ENCODE results near the gene CNR2.

Gene CNR2

DNA sequence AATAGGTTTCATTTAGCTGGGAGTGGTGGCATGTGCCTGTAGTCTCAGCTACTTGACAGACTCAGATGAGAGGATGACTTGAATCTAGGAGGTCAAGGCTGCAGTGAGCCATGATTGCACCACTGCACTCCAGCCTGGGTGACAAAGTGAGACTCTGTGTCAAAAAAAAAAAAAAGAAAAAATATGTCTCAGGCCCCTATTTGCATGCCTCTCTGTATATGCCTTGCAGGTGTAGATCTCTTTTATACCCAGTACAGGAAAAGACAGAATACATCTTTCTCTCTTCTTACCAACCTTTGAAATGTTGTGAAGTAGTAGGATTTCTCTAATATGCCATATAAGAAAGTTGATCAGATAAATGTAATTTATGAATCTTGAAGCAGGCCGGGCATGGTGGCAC, 6.4 kb downstream of the CNR2 start:
- no peaks in the 10 kb centered on the region for H3K9me3 ChIP-seq (replicated peaks in 1 of 2; ENCODE audit: control insufficient read depth in 2 of 2, insufficient read depth in 1 of 2, low read depth in 1 of 2, low read length in 2 of 2)
- WGBS, 2 donors (ENCODE audit: extremely low coverage in 2 of 2, insufficient read length in 2 of 2, insufficient replicate concordance in 1 of 2) = no CpG with 5 or more reads among the region's 1 CpG

DNA sequence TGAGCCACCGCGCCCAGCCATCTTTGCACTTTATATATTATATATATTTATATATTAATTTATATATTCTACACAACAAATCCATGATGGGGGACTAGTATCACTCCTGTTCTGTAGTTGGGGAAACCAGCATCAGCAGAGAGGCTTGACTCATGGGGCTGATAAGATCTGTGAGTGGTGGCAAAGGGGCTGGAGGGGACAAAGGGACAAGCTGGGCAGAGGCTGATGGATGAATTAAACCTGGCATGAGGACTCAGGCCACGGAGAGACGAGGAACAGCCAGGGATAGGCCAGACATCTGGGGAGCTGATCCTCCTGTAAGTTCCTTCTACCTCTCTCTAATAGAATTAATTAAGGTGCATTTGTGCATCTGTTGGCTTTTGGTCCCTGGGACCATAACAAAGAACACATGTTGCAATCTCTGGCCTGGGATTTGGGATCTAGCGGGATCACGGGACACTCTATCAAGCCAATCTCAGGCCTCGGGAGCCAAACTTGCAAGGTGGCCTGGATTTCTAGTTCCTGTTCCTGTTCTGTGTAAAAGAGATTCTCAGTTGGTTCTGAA, 7.6 kb downstream of the CNR2 start:
- Histone ChIP-seq H3K36me3 (replicated peaks in 1 of 2; ENCODE audit: control insufficient read depth in 2 of 2, insufficient read depth in 2 of 2, low read length in 2 of 2) (no peaks in the 10 kb centered on the region), H3K9ac (ENCODE audit: low read depth, low read length, poor library complexity) (no peak overlapping the region), H3K4me2 (ENCODE audit: insufficient read depth, low read length, poor library complexity, severe bottlenecking) (no peak overlapping the region), H4K8ac (ENCODE audit: low read depth, low read length) (no peak overlapping the region), H3K79me1 (ENCODE audit: low read depth, low read length) (no peaks in the 10 kb centered on the region), H2BK120ac (ENCODE audit: low read depth, low read length) (no peak overlapping the region), H3K4ac (ENCODE audit: low read length) (no peak overlapping the region), H3K23ac (ENCODE audit: low read depth, low read length, poor library complexity) (no peak overlapping the region), H3K4me1 (ENCODE audit: control insufficient read depth in 2 of 2, insufficient read depth in 1 of 2, low read depth in 1 of 2, low read length in 2 of 2) (peaks cover 0 to 2% of the 10 kb centered on the region in 2 donors), H3K4me3 (ENCODE audit: low read length in 2 of 2) (no peak overlapping the region), H3K9me3 (replicated peaks in 1 of 2; ENCODE audit: control insufficient read depth in 2 of 2, insufficient read depth in 1 of 2, low read depth in 1 of 2, low read length in 2 of 2) (no peaks in the 10 kb centered on the region), H2BK15ac (ENCODE audit: low read length) (no peak overlapping the region), H2AK5ac (ENCODE audit: low read depth, low read length) (no peak overlapping the region), H3K14ac (ENCODE audit: low read length) (no peak overlapping the region), H2BK12ac (ENCODE audit: low read length) (no peak overlapping the region), H3K27me3 (ENCODE audit: control insufficient read depth in 3 of 3, insufficient read depth in 3 of 3, low read depth in 1 of 3, low read length in 3 of 3) (peaks cover 6 to 33% (median 13%) of the 10 kb centered on the region in 3 experiments), H3K27ac (replicated peaks; ENCODE audit: low read length) (no peak overlapping the region), H3K18ac (ENCODE audit: low read length) (no peak overlapping the region), H4K91ac (ENCODE audit: low read depth, low read length, poor library complexity) (no peak overlapping the region), H2BK5ac (ENCODE audit: low read length) (no peak overlapping the region), H2AFZ (ENCODE audit: low read length) (no peak overlapping the region)
- no CpG with 5 or more reads among the region's 7 CpGs for WGBS, 2 donors (ENCODE audit: extremely low coverage in 2 of 2, insufficient read length in 2 of 2, insufficient replicate concordance in 1 of 2)
- no peak for DNase-seq (ENCODE audit: low spot score)

More for the DNA sequence above, 6.4 kb downstream of the CNR2 start:
- H3K9ac ChIP-seq (ENCODE audit: low read depth, low read length, poor library complexity) = no peak overlapping the region
- H2BK15ac ChIP-seq (ENCODE audit: low read length) = no peak overlapping the region
- H3K4me3 ChIP-seq (ENCODE audit: low read length in 2 of 2) = no peak overlapping the region
- H3K36me3 ChIP-seq (replicated peaks in 1 of 2; ENCODE audit: control insufficient read depth in 2 of 2, insufficient read depth in 2 of 2, low read length in 2 of 2) = no peaks in the 10 kb centered on the region
- H3K18ac ChIP-seq (ENCODE audit: low read length) = no peak overlapping the region
- no peak overlapping the region for H4K91ac ChIP-seq (ENCODE audit: low read depth, low read length, poor library complexity)
- H3K79me1 ChIP-seq (ENCODE audit: low read depth, low read length) = no peaks in the 10 kb centered on the region
- H2BK120ac ChIP-seq (ENCODE audit: low read depth, low read length) = no peak overlapping the region
- no peak overlapping the region for H3K23ac ChIP-seq (ENCODE audit: low read depth, low read length, poor library complexity)
- H3K4me2 ChIP-seq (ENCODE audit: insufficient read depth, low read length, poor library complexity, severe bottlenecking) = no peak overlapping the region
- H3K27ac ChIP-seq (replicated peaks; ENCODE audit: low read length) = no peak overlapping the region
- H3K4me1 ChIP-seq (ENCODE audit: control insufficient read depth in 2 of 2, insufficient read depth in 1 of 2, low read depth in 1 of 2, low read length in 2 of 2) = peaks cover 0 to 2% of the 10 kb centered on the region in 2 donors
- peaks cover 6 to 25% (median 13%) of the 10 kb centered on the region in 3 experiments for H3K27me3 ChIP-seq (ENCODE audit: control insufficient read depth in 3 of 3, insufficient read depth in 3 of 3, low read depth in 1 of 3, low read length in 3 of 3)
- no peak for DNase-seq (ENCODE audit: low spot score)
- H4K8ac ChIP-seq (ENCODE audit: low read depth, low read length) = no peak overlapping the region
- no peak overlapping the region for H3K4ac ChIP-seq (ENCODE audit: low read length)
- H3K14ac ChIP-seq (ENCODE audit: low read length) = no peak overlapping the region
- H2AK5ac ChIP-seq (ENCODE audit: low read depth, low read length) = no peak overlapping the region
- no peak overlapping the region for H2BK5ac ChIP-seq (ENCODE audit: low read length)
- H2AFZ ChIP-seq (ENCODE audit: low read length) = no peak overlapping the region
- H2BK12ac ChIP-seq (ENCODE audit: low read length) = no peak overlapping the region

DNA sequence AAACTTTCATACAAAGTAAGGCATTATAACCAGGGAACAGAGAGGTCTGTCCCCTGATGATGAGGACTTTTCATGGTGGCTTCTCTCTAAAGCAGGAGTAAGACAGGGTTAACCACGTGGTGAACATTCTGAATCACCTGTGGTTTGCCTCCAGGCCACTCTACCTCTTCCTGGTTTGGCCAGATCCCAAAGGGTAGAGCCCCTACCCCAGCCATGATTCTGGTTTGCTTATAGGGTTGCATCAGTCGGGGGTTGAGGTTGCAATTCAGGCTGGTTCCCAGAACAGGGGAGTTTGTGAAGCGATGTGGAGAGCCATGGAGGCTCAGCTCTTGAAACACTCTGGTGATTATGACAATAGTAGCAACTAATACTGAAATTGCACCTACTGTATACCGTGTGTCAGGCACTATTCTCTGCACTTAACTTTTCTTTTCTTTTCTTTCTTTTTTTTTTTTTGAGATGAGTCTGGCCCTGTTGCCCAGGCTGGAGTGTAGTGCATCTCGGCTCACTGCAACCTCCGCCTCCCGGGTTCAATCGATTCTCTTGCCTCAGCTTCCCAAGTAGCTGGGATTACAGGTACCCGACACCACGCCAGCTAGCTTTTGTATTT, 8.3 kb downstream of the CNR2 start:
- no peak overlapping the region for H2BK12ac ChIP-seq (ENCODE audit: low read length)
- no peak overlapping the region for H2BK120ac ChIP-seq (ENCODE audit: low read depth, low read length)
- H3K4me1 ChIP-seq (ENCODE audit: control insufficient read depth in 2 of 2, insufficient read depth in 1 of 2, low read depth in 1 of 2, low read length in 2 of 2) = peaks cover 0 to 2% of the 10 kb centered on the region in 2 donors
- H3K9ac ChIP-seq (ENCODE audit: low read depth, low read length, poor library complexity) = no peak overlapping the region
- no peak overlapping the region for H2AFZ ChIP-seq (ENCODE audit: low read length)
- H4K8ac ChIP-seq (ENCODE audit: low read depth, low read length) = no peak overlapping the region
- no peak overlapping the region for H2BK15ac ChIP-seq (ENCODE audit: low read length)
- no peak overlapping the region for H3K4me3 ChIP-seq (ENCODE audit: low read length in 2 of 2)
- DNase-seq (ENCODE audit: low spot score) = no peak
- no peak overlapping the region for H2BK5ac ChIP-seq (ENCODE audit: low read length)
- no peak overlapping the region for H3K4me2 ChIP-seq (ENCODE audit: insufficient read depth, low read length, poor library complexity, severe bottlenecking)
- no peak overlapping the region for H3K27ac ChIP-seq (replicated peaks; ENCODE audit: low read length)
- no peak overlapping the region for H3K14ac ChIP-seq (ENCODE audit: low read length)
- H3K18ac ChIP-seq (ENCODE audit: low read length) = no peak overlapping the region
- H4K91ac ChIP-seq (ENCODE audit: low read depth, low read length, poor library complexity) = no peak overlapping the region
- no peak overlapping the region for H2AK5ac ChIP-seq (ENCODE audit: low read depth, low read length)
- no peaks in the 10 kb centered on the region for H3K36me3 ChIP-seq (replicated peaks in 1 of 2; ENCODE audit: control insufficient read depth in 2 of 2, insufficient read depth in 2 of 2, low read length in 2 of 2)
- H3K23ac ChIP-seq (ENCODE audit: low read depth, low read length, poor library complexity) = no peak overlapping the region
- no peak overlapping the region for H3K4ac ChIP-seq (ENCODE audit: low read length)
- H3K9me3 ChIP-seq (replicated peaks in 1 of 2; ENCODE audit: control insufficient read depth in 2 of 2, insufficient read depth in 1 of 2, low read depth in 1 of 2, low read length in 2 of 2) = no peaks in the 10 kb centered on the region
- peaks cover 6 to 33% (median 13%) of the 10 kb centered on the region in 3 experiments for H3K27me3 ChIP-seq (ENCODE audit: control insufficient read depth in 3 of 3, insufficient read depth in 3 of 3, low read depth in 1 of 3, low read length in 3 of 3)
- H3K79me1 ChIP-seq (ENCODE audit: low read depth, low read length) = no peaks in the 10 kb centered on the region
- WGBS, 2 donors (ENCODE audit: extremely low coverage in 2 of 2, insufficient read length in 2 of 2, insufficient replicate concordance in 1 of 2) = no CpG with 5 or more reads among the region's 10 CpGs

DNA sequence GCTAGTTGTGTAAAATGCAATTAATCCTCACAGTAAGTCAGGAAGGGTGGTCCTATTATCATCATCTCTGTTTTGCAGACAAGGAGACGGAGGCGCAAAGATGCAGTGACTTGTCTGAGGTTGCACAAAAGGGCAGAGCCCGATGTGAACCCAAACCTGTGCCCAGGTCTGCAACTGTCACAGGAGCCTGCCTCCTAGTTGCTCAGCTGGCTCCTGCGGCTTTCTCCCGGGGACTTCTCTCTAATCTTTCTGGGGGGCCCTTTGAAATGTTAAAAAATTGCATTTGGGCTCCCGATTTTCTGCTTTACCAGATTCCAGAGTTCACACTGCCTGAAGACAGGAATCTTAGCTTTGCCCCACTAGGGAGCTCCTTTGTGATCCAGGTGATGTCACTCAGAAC, 9.4 kb downstream of the CNR2 start:
- H3K79me1 ChIP-seq (ENCODE audit: low read depth, low read length) = no peaks in the 10 kb centered on the region
- H3K9me3 ChIP-seq (replicated peaks in 1 of 2; ENCODE audit: control insufficient read depth in 2 of 2, insufficient read depth in 1 of 2, low read depth in 1 of 2, low read length in 2 of 2) = no peaks in the 10 kb centered on the region
- no peak overlapping the region for H3K23ac ChIP-seq (ENCODE audit: low read depth, low read length, poor library complexity)
- H3K4me1 ChIP-seq (ENCODE audit: control insufficient read depth in 2 of 2, insufficient read depth in 1 of 2, low read depth in 1 of 2, low read length in 2 of 2) = no peaks in the 10 kb centered on the region
- no peak overlapping the region for H3K14ac ChIP-seq (ENCODE audit: low read length)
- no CpG with 5 or more reads among the region's 6 CpGs for WGBS, 2 donors (ENCODE audit: extremely low coverage in 2 of 2, insufficient read length in 2 of 2, insufficient replicate concordance in 1 of 2)
- H3K4me3 ChIP-seq (ENCODE audit: low read length in 2 of 2) = no peak overlapping the region
- no peak overlapping the region for H2BK12ac ChIP-seq (ENCODE audit: low read length)
- no peak for DNase-seq (ENCODE audit: low spot score)
- H2BK15ac ChIP-seq (ENCODE audit: low read length) = no peak overlapping the region
- H3K27me3 ChIP-seq (ENCODE audit: control insufficient read depth in 3 of 3, insufficient read depth in 3 of 3, low read depth in 1 of 3, low read length in 3 of 3) = peaks cover 6 to 33% (median 13%) of the 10 kb centered on the region in 3 experiments
- H4K8ac ChIP-seq (ENCODE audit: low read depth, low read length) = no peak overlapping the region
- H3K18ac ChIP-seq (ENCODE audit: low read length) = no peak overlapping the region
- H3K4ac ChIP-seq (ENCODE audit: low read length) = no peak overlapping the region
- no peak overlapping the region for H2BK120ac ChIP-seq (ENCODE audit: low read depth, low read length)
- H3K27ac ChIP-seq (replicated peaks; ENCODE audit: low read length) = no peak overlapping the region
- no peak overlapping the region for H3K9ac ChIP-seq (ENCODE audit: low read depth, low read length, poor library complexity)
- no peak overlapping the region for H2BK5ac ChIP-seq (ENCODE audit: low read length)
- H4K91ac ChIP-seq (ENCODE audit: low read depth, low read length, poor library complexity) = no peak overlapping the region
- H2AK5ac ChIP-seq (ENCODE audit: low read depth, low read length) = no peak overlapping the region
- no peak overlapping the region for H2AFZ ChIP-seq (ENCODE audit: low read length)
- H3K4me2 ChIP-seq (ENCODE audit: insufficient read depth, low read length, poor library complexity, severe bottlenecking) = no peak overlapping the region
- no peaks in the 10 kb centered on the region for H3K36me3 ChIP-seq (replicated peaks in 1 of 2; ENCODE audit: control insufficient read depth in 2 of 2, insufficient read depth in 2 of 2, low read length in 2 of 2)

Data from neuronal stem cell (in vitro differentiated cells).